Spleen (tissue), 13 donors: ENCODE measurements around the gene SLCO2A1. TPM values are rescaled to one million over a fixed set of nuclear protein-coding genes. Genes with fewer than 3 reads are reported as not detected.

Source experiments
- DNase-seq: peaks from one replicate; pipeline ENCODE4 v3.0.0-alpha.2; 2020
- H3K27ac ChIP-seq, 8 donors: fragments of 200-600 bp; sonication (generic) in 7 of 8; 1 replicate in 4 of 8; 2 replicates in 4 of 8; pipeline versions ENCODE4 v1.5.0 to v1.8.0; 2016 to 2021; ENCODE audit warnings: inconsistent platforms in 4 of 8, mild to moderate bottlenecking in 4 of 8, moderate library complexity in 1 of 8
- H3K27me3 ChIP-seq, 7 donors: fragments of 200-600 bp; sonication (generic) in 6 of 7; replicated peaks in 1 of 7; 1 replicate in 4 of 7; 2 replicates in 3 of 7; pipeline versions ENCODE4 v1.5.0 to v1.8.0; 2016 to 2021; ENCODE audit warnings: inconsistent platforms in 3 of 7, mild to moderate bottlenecking in 1 of 7
- H3K36me3 ChIP-seq, 6 donors: fragments of 200-600 bp; sonication (generic) in 5 of 6; 1 replicate in 4 of 6; 2 replicates in 2 of 6; pipeline versions ENCODE4 v1.5.0 to v1.8.0; 2016 to 2021; ENCODE audit warnings: inconsistent platforms in 2 of 6
- H3K4me1 ChIP-seq, 6 donors: fragments of 200-600 bp; sonication (generic) in 5 of 6; 1 replicate in 3 of 6; 2 replicates in 3 of 6; pipeline versions ENCODE4 v1.5.0 to v1.8.0; 2016 to 2021; ENCODE audit warnings: inconsistent platforms in 3 of 6
- H3K4me3 ChIP-seq, 8 donors: fragments of 200-600 bp; sonication (generic) in 7 of 8; 1 replicate in 4 of 8; 2 replicates in 4 of 8; pipeline versions ENCODE4 v1.5.0 to v1.8.0; 2016 to 2021; ENCODE audit warnings: inconsistent platforms in 4 of 8, mild to moderate bottlenecking in 4 of 8, moderate library complexity in 2 of 8
- H3K9me3 ChIP-seq, 8 donors: fragments of 200-600 bp; sonication (generic) in 7 of 8; 1 replicate in 4 of 8; 2 replicates in 4 of 8; pipeline versions ENCODE4 v1.5.0 to v1.8.0; 2016 to 2021; ENCODE audit warnings: inconsistent platforms in 4 of 8
- CTCF ChIP-seq, 11 experiments: fragments of 200-600 bp in 7 of 11; fragments of 450-650 bp in 4 of 11; sonication (generic) in 4 of 11; IDR thresholded peaks in 8 of 11; conservative IDR thresholded peaks in 3 of 11; 1 replicate in 7 of 11; 2 replicates in 4 of 11; pipeline versions ENCODE4 v1.4.0 to v1.8.0; 2016 to 2021; ENCODE audit warnings: antibody characterized with exemption in 11 of 11, inconsistent platforms in 4 of 11, mild to moderate bottlenecking in 1 of 11
- POLR2A ChIP-seq, 3 donors: fragments of 450-650 bp; IDR thresholded peaks; one replicate each; pipeline ENCODE4 v1.5.1; 2017; ENCODE audit warnings: antibody characterized with exemption in 3 of 3, mild to moderate bottlenecking in 1 of 3
- POLR2AphosphoS5 ChIP-seq, 3 donors: sonication (generic); formaldehyde crosslinking; IDR thresholded peaks; one replicate each; pipeline ENCODE4 v1.5.1; 2017; ENCODE audit warnings: antibody characterized with exemption in 3 of 3
- WGBS, 5 donors: extraction: QIAGEN DNeasy Blood & Tissue Kit in 3 of 5; methylation state at CpG; one replicate each; pipeline versions ENCODE4 v1.1.5 to v1.1.7; 2013 to 2018; 5-methylcytosine and 5-hydroxymethylcytosine counted together
- intact Hi-C: fragments of 100-400 bp; cut with DNase I; formaldehyde crosslinking; loops from one replicate; pipeline ENCODE4 v1.15.0; 2023; ENCODE audit warnings: low total_unique reads
- long read RNA-seq, 2 donors: transcript quantifications; one replicate each; lab custom pipeline, GENCODE V29; 2026
- polyA plus RNA-seq, 3 donors: library from polyadenylated mRNA; stranded (reverse); fragments of 200-250 nt; gene quantifications; one replicate each; pipeline ENCODE4 v1.2.1, GENCODE V29; 2013
- total RNA-seq, 7 donors: library from RNA; depleted of rRNA in 3 of 7; stranded (reverse); fragments of >200 nt in 3 of 7; fragmentation: NEBNext Ultra II Directional in 4 of 7; extraction: Animal tissue kit (Norgen Biotek cat#: 25700) in 4 of 7; gene quantifications; one replicate each; pipeline versions ENCODE4 v1.1.0 to v1.2.1, GENCODE V29; 2016 to 2021
- donor health status: healthy with polysubstance abuse.
- donor health status: DM: no; HTN: no; CAD: no; lungs with moderate emphysema.
- donor health status: DM: no; HTN: no; CAD: no.
- donor health status: Bipolar disorder and iron deficiency.
- donor health status: healthy.
- donor health status: DM: no; HTN: no; CAD: no.
- donor health status: DM: yes; HTN: yes; CAD: no.

SLCO2A1 gene
- total RNA-seq (100 to 1,000 TPM in 1 of 7 donors, 10 to 100 TPM in 6; 18.2 to 118 (median 46.4) TPM), polyA plus RNA-seq (1 to 10 TPM; 4.8 to 6.7 (median 5.4) TPM)
- long read RNA-seq, donor 1 = 0 reads
- long read RNA-seq, donor 2, full-length matches to known transcripts = 1 of 1 reads
- long read RNA-seq, donor 2, partial matches to known transcripts = 0 of 1 reads
- long read RNA-seq, donor 2, other reads (novel, unspliced or antisense) = 0 of 1 reads

DNA sequence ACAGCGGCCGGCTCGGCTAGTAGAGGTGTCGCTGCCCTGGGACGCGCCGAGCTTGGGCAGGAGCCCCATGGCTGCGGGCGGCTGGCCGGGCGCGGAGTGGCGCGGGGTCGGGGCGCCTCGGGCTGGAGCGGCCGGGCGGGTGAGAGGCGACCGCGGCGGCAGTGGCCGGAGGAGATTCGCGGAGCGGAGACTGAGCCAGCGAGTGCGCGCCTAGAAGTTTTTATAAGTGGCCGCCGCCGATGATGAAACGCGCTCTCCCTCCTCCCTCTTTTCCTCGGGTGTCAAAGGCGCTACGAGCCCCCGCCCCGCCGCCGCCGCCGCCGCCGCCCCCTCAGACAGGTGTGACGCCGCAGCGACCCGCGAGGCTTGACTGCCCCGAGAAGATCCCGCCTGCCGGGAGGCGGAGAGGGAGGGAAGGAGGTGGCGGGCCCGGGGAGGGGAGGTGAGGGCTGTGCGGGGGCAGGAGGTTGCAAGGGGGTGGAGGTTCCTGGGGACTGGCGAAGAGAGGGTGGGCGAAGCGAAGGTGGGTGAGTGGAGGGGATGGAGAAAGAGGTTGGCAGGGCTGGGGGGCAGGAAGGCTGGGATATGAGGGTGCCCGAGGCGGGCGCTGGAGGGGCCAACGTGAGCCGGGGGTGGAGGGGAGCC, at the start of gene SLCO2A1:
SLCO2A1 (minus strand) TSS at position 192 of the 645 bp plus-strand sequence; CDS start at position 69, 123 bp downstream.
- H3K27me3 ChIP-seq = peaks cover 0 to 58% (median 13%) of the 10 kb centered on the region in 7 donors
- DNase-seq = no peak
- WGBS, 5 donors = 1 to 5% (median 2%) methylated on average over 35 to 66 of the region's 67 CpGs
- no peaks in the 10 kb centered on the region for H3K36me3 ChIP-seq
- H3K4me3 ChIP-seq = peak within 1 kb of the TSS; percentile 29 to 68 (median 44)
- TF ChIP-seq POLR2AphosphoS5 (IDR thresholded peaks at IDR 0.05) (peak in 2 of 3 donors; percentile 25 to 47), CTCF (IDR thresholded peaks at IDR 0.05 in 8 of 11, conservative IDR thresholded peaks at IDR 0.05 in 3 of 11) (no peak)
- peak within 1 kb of the TSS in 6 of 8 donors; percentile 20 to 80 (median 58) for H3K27ac ChIP-seq
- H3K9me3 ChIP-seq = no peaks in the 10 kb centered on the region
- intact Hi-C loops = no loop called here
- peaks cover 0 to 32% (median 17%) of the 10 kb centered on the region in 6 donors for H3K4me1 ChIP-seq

DNA sequence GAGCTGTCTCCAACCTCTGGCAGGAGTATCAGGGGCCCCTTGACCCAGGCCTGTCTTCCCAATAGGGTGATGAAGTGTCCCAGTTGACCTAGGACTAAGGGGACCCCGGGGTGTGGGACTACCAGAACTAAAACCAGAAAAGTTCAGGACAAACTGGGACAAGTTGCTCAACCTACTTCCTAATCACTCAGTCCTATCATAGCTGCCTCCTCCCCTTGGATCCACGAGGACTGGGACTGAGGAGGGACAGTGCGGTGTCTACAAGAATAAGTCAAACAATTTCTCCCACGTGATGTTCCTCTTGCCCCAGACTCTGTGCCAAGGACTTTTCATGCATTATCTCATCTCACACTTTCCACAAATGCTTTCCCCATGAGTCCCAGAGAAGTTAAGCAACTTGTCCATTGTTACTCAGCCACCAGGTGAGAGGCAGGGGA, 49.4 kb upstream of the SLCO2A1 start:
- H3K4me1 ChIP-seq = no peaks in the 10 kb centered on the region
- H3K4me3 ChIP-seq = no peak overlapping the region
- H3K9me3 ChIP-seq = peaks cover 0 to 18% (median 10%) of the 10 kb centered on the region in 8 donors
- DNase-seq = no peak
- intact Hi-C loops = no loop called here
- TF ChIP-seq POLR2A (IDR thresholded peaks at IDR 0.05) (no peak), POLR2AphosphoS5 (IDR thresholded peaks at IDR 0.05) (no peak), CTCF (IDR thresholded peaks at IDR 0.05 in 8 of 11, conservative IDR thresholded peaks at IDR 0.05 in 3 of 11) (no peak)
- no peak overlapping the region for H3K27ac ChIP-seq
- no peaks in the 10 kb centered on the region for H3K27me3 ChIP-seq
- no peaks in the 10 kb centered on the region for H3K36me3 ChIP-seq
- WGBS, 5 donors = 65 to 83% (median 81%) methylated on average over 4 of the region's 4 CpGs

DNA sequence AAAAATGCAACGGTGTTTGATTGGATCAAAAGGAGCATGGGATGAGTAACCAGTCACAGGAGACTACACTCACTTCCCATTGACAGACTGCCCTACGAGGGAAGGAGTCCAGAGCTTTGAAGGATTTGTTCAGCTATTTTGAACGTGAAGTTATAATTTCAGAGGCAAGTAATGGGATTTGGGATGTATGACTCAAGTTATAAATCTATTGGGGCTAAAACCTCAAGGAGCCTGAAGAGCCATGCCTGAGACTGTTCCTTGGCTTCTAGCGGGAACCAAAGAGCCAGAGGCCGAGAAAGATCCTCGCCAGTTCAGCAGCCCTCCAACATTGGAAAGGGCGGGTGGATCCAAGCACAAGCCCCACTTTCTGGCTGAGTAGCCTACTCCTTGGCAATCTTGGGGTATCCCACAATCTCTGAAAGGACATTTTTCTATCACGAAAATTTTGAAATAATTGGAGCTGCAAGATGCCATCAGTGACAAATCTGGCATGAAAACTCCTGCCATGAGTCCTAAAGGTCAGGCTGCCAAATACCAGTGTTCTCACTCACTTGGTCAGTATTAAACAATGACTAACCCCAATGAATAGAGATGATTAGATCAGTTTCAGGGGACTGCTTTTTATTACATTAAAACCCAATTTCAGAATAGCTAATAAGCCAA, 48.6 kb upstream of the SLCO2A1 start:
- no peaks in the 10 kb centered on the region for H3K36me3 ChIP-seq
- no peaks in the 10 kb centered on the region for H3K4me1 ChIP-seq
- no peak for TF ChIP-seq POLR2AphosphoS5 (IDR thresholded peaks at IDR 0.05)
- TF ChIP-seq POLR2A (IDR thresholded peaks at IDR 0.05) = no peak
- no peaks in the 10 kb centered on the region for H3K27me3 ChIP-seq
- peak; percentile 15 for DNase-seq
- intact Hi-C loops = no loop called here
- H3K9me3 ChIP-seq = peaks cover 0 to 18% (median 10%) of the 10 kb centered on the region in 8 donors
- H3K4me3 ChIP-seq = no peak overlapping the region
- WGBS, 5 donors = 81 to 93% (median 86%) methylated on average over 8 of the region's 8 CpGs
- no peak overlapping the region for H3K27ac ChIP-seq

GRCh38 chr3:134077649-134078161, 48.0 kb upstream of the SLCO2A1 start:
- peak; percentile 54 for DNase-seq

More at GRCh38 chr3:134077649-134078161, 48.0 kb upstream of the SLCO2A1 start:
- no peak for TF ChIP-seq POLR2AphosphoS5 (IDR thresholded peaks at IDR 0.05)
- TF ChIP-seq CTCF (IDR thresholded peaks at IDR 0.05 in 8 of 11, conservative IDR thresholded peaks at IDR 0.05 in 3 of 11) = no peak
- TF ChIP-seq POLR2A (IDR thresholded peaks at IDR 0.05) = no peak
- 63 to 85% (median 82%) methylated on average over 3 of the region's 3 CpGs for WGBS, 5 donors
- no peak overlapping the region for H3K27ac ChIP-seq
- H3K9me3 ChIP-seq = peaks cover 0 to 18% (median 10%) of the 10 kb centered on the region in 8 donors
- H3K27me3 ChIP-seq = no peaks in the 10 kb centered on the region
- no peak overlapping the region for H3K4me3 ChIP-seq
- no peaks in the 10 kb centered on the region for H3K36me3 ChIP-seq
- intact Hi-C loops = no loop called here
- no peaks in the 10 kb centered on the region for H3K4me1 ChIP-seq
